HPDE6-E6E7 (cell line): Measurements from ENCODE around the gene GSN.
A peak's percentile ranks its signal among the peaks of the same experiment; 100 is the strongest.

Experiments used
- DNase-seq: peaks from one replicate; pipeline ENCODE4 v3.0.0; 2011; ENCODE audit warnings: missing footprints; ENCODE audit errors: extremely low spot score

GSN gene

DNA sequence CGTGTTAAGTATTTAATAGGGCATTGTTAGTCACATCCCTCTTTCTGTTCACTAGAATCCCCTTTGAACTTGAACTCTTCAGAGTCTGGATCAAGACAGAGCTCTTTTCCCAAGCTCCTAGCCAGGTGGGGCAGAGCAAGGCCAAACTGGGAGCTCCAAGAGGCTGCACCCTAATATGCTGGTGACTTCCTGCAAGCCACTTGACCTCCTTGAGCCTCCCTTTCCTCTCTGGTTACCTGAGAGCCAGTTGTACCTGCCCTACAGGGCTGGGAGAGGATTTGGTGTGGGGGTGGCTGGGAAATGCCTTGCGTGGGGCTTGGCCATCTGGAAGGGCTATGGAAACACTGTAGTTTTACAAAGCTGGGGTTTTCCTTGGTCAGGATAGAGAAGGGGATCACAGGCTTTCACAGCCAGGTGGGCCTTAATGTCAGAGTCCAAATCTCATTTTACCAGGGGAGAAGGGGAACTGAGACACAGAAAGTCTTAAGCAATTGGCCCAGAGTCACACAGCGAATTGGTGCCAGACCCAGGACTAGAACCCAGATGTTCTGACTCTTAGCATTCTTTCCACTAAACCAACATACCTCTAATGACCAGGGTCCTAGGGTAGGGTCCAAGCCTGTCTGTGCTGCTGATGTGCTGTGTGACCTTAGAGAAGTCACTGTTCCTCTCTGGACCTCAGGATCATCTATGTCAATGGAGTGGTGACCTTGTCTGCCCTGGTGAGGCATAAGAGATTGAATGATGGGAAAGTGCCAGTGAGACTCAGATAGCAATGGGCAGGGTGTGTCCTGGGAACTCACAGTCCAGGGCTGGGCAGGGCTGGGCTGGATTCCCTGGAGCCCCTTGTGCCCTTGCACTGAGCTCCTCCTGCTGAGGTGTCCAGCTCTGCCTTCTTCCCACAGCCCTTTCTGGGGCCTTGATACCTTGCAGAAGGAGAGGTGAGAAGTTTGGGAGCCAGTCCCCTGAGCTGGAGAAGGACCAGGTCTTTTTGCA lies 35.8 kb downstream of the GSN start:
- no peak for DNase-seq

DNA sequence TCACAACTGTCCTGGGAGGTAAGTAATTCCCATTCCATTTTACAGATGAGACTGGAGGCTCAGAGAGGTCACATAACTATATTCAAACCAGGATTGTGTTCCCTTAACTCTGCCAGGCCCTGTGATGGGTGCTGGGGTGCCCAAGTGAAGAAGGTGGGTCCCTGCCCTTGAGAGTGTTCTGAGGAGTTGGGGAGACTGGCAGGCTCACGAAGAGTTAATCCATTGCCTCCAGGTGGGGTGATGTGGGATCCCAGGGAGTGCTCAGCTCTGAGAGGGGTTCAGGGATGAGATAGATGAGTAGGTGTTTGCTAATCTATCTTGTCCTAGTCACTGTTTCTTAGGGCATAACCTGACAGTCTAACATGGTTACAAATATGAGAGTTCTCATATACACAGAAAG lies 36.7 kb downstream of the GSN start:
- DNase-seq, result no peak

DNA sequence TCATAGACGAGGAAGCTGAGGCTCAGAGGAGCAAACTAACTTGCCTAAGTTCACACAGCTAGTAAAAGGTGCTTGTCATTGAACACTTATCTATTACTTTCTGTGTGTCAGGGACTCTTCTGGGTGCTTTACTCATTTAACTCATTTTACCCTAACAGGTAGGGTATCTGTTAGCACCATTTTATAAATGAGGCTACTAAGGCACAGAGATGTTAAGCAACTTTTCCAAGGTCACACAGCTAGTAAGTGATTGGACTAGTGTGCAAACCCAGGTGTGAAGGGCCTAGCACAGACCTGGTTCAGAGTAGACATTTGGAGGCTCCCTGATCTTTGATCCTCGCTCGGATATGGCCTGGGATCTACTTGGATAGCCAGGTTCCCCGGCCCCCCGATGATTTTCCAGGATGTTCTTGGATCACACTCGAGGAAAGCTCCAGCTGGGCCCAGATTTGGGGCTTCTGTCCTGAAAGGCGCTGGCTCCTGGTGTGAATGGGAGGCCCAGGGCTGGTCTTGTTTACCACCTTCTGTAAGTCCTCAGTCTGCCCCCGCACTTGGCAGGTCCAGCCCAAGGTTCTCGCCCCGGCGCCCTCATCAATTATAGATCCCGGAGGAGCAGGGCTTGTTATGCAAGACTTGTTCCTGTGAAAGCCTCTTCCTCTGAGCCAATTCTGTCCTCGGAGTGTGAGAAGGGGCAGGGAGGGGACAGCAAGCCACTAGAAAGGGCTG lies 37.5 kb downstream of the GSN start:
- no peak for DNase-seq

DNA sequence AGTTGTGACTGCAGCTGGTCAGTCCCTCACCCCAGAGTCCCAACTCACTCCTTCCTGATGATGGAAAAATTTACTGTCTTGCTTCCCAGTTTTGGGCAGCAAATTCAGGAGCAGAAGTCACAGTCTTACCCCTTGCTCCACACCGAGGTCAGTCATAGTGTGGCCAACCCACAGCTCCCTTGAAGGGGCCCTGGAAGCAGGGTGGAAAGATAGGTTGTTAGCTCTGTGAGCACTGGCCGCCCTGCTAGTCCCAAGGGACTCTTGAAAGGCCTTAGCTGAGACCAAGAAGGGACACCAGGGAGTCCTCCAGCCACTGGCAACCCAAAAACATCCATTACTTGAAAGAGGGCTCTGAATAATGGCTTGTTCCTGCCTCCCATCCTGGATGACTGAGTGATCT lies 40.0 kb downstream of the GSN start:
- no peak for DNase-seq

DNA sequence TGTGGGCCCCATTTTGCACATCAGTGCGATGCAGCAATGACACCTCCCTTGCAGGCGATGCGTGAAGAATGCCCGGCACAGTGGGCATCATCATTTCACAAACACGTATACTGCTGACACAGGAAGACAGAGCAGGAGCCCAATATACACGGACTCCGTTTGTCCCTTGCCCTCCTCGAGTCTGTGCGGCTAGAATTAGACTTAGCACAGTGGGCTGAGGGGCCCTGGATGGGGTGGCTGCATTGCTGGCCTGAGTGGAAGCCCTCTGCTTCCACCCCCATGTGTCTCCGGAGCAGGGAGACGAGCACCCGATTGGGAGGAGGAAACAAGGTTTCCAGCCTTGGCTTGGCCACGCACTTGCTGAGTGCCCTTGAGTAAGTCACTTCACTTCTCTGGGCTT lies 40.8 kb downstream of the GSN start:
- DNase-seq, result no peak

DNA sequence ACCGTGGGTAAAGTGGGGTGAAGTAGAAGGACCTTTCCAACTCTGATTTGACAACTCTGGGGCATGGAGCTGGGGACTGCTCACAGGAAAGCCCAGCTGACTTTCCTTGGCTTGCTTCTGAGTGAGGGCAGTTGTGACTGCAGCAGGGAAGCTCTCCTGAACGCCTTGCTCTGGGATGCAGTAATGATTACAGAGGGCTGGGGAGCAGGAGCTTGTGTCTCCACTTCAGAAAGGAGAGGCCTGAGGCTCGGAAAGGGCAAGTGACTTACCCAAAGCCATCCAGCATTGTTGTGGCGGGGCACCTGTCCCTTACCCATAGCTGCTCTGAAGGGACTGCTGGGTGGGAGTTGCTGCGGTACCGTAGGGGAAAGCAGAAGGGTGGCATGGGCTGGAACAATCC lies 41.2 kb downstream of the GSN start:
- DNase-seq, result no peak

DNA sequence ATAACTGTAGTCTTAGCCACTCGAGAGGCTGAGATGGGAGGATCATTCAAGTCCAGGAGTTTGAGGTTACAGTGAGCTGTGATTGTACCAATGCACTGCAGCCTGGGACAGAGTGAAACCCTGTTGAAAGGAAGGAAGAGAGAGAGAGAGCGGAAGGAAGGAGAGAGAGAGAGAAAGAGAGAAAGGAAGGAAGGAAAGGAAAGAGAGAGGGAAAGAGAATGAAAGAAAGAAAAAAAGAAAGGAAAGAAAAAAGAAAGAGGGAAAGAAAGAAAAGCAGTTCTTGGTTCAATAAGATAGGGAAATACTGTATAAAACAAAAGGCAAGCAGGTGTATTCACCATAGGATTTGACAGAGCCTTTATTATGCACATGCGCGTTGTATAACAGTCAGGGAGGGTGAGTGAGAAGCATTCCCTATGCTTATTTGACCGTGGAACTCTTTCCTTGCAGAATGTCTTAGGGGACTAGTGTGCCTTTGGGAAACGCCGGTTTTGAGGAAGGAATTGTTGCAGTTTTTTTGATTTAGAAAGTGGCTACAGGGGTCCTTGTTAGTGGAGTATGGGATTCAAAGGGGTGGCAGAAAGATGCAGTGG lies 42.0 kb downstream of the GSN start:
- DNase-seq, result no peak

DNA sequence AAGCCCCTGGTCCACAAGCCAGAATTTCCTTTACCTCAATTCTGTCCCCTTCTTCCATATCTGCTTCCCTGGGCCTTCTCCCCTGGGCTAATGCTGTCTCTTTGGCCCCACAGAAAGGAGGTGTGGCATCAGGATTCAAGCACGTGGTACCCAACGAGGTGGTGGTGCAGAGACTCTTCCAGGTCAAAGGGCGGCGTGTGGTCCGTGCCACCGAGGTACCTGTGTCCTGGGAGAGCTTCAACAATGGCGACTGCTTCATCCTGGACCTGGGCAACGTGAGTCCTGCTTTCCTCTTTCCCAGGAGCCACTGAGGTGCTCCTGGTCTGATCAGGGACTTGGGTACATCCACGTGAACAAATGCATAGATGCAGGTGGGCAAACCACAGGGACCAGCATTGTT lies 42.6 kb downstream of the GSN start:
- no peak for DNase-seq

DNA sequence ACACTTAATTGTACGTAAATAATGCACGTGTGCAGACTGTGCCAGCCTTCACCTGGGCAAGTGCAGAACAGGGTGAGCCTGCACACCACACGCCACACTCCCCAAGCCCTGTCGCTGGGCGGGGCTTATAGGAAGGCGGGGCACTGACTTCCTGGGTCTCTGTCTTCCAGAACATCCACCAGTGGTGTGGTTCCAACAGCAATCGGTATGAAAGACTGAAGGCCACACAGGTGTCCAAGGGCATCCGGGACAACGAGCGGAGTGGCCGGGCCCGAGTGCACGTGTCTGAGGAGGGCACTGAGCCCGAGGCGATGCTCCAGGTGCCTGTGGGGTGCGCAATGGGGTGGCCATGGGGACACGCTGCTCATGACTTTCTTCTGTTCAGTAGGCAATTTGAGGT lies 44.2 kb downstream of the GSN start:
- DNase-seq, result no peak

DNA sequence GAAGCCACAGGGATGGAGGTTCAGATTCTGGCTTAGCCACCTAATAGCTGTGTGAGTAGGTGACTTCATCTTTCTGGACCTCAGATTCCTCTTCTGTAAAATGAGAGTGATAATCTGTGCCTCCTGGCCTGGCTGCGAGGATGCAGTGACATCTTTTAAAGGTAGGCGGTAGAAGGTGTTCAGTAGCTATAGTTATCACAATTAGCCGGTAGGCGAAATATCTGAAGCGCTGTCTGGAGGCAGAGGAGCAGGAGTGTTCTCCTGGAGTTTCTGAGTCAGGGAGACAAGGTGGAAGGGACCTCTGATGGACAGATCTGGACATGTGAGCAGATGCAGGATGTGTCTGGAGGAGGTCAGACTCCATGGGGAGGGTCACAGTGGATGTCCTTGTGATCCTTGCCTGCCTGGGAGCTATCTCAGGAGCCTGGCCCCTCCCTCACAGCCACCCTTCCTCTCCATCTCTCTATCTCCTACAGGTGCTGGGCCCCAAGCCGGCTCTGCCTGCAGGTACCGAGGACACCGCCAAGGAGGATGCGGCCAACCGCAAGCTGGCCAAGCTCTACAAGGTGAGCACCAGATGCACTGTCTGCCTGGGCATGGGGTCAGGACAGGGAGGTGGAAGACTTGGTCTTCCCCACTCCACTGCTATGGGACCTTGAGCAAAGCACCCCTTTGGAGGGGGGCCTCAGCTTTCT lies 45.6 kb downstream of the GSN start:
- no peak for DNase-seq

DNA sequence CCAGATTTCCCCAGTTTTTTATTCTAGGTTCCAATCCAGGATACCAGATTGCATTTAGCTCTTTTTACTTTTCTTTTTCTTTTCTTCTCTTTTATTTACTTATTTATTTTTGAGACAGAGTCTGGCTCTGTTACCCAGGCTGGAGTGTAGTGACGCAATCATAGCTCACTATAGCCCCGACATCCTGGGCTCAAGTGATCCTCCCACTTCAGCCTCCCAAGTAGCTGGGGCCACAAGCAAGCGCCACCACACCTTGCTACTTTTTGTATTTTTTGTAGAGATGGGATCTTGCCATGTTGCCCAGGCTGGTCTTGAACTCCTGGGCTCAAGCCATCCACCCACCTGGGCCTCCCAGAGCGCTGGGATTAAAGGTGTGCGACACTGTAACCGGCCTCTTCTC lies 48.4 kb downstream of the GSN start:
- no peak for DNase-seq

DNA sequence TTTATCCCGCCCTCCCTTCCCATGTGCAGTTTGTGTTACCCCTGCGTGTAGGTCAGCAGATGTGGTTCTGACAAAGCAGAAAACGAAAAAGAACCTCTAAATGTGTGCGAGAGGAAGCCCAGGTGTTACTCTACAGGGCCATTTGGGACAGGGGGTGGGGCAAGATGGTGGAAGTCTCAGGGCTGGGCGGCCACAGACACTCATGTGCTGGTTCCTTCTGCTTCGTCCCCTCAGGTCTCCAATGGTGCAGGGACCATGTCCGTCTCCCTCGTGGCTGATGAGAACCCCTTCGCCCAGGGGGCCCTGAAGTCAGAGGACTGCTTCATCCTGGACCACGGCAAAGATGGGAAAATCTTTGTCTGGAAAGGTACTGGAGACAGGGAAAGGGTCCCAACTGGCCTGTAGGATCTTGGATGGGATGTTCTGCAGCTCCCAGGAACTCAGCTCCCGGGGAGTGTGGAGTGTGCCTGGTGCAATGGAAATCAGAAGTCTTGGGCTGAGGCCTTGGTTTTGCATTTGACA lies 49.0 kb downstream of the GSN start:
- DNase-seq, result no peak

DNA sequence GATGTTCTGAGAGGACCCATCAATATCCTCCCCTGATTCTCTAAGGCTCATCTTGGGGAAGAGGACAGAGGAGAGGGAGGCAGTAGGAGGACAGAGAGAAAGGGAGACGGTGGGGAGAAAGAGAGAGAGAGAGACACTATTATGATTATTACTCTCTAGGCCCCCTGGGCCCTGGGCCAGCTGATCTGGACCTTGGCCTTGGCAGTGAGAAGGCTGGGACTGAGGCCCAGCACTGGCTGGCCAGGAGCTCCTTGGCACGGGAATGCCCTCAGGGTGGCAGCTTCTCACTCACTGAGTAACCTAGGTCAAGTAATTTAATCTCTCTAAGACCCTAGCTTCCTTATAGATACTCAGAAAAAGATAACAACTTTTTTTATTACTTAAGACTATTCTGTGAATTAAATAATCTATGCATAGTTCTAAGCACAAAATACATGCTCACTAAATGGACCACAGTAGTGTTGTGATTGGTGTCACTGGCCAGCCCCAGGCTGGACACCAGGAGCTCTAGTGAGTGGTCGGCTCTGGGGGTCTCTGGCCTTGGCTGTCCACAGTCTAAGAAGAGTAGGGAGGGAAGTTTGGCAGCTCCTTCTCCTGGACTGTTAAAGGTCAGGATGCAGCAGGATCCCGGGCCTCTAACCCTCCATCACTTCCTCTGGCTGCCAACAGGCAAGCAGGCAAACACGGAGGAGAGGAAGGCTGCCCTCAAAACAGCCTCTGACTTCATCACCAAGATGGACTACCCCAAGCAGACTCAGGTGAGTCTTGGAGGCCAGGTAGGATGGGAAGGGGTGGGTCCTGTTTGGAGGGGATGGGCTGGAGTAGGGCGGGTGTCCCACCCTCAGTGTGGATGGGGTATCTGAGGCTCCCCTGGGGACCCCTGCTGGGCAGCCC lies 50.0 kb downstream of the GSN start:
- DNase-seq, result no peak

DNA sequence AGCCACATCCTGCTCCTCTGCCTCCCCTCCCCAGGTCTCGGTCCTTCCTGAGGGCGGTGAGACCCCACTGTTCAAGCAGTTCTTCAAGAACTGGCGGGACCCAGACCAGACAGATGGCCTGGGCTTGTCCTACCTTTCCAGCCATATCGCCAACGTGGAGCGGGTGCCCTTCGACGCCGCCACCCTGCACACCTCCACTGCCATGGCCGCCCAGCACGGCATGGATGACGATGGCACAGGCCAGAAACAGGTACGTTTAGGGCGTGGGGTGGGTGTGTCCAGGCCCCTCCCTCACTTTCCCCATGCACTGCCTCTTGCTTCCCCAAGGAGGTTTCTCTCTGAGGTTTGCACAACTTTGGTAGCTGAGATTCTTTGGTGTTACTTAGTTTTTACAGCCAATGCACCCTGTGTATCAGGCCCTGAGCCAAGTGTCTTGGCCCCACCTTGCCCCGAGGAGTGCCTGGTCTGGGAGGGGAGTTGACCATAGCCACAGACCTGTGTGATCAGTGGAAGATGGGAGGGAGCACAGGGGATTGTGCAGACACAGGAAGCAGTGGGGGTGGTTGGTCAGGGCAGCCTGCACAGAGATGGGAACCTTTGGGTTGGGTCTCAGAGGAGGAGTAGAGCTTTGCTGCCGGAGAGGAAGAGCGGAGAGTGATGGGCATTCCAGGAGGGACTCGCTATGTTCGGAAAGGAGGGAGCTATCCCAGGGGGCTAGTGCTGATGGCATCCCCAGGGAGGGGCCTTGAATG lies 50.8 kb downstream of the GSN start:
- no peak for DNase-seq

DNA sequence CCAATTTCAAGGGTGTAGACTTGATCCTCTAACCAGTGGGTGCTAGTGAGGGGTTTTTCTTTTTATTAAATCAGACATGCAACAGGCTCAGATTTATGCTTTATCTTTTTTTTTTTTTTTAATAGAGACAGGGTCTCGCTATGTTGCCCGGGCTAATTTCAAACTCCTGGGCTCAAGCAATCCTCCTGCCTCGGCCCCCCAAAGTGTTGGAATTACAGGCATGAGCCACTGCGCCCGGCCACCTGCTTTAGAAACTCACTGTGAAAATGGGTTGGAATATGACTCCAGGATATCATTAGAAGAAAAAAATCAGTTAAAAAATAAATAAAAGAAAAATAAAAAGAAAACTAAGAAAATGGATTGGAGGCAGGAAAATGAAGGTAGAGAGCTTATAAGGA lies 51.4 kb downstream of the GSN start:
- no peak for DNase-seq

DNA sequence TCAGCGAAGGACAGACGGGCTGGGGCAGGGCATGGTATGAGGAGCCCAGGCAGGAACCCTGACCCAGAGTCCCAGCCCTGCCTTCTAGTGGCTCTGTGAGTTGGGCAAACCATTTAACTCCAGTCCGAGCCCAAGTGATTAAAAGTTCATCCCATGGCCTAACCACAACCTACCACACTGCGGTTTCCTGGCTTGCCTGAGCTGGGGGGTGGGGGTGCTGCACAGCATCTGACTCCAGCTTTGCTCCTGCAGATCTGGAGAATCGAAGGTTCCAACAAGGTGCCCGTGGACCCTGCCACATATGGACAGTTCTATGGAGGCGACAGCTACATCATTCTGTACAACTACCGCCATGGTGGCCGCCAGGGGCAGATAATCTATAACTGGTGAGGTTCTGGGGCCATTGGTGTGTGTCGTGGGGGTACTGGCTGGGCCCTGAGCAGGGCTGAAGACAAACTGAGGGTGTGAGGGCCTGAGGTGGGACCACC lies 53.1 kb downstream of the GSN start:
- DNase-seq, result no peak

DNA sequence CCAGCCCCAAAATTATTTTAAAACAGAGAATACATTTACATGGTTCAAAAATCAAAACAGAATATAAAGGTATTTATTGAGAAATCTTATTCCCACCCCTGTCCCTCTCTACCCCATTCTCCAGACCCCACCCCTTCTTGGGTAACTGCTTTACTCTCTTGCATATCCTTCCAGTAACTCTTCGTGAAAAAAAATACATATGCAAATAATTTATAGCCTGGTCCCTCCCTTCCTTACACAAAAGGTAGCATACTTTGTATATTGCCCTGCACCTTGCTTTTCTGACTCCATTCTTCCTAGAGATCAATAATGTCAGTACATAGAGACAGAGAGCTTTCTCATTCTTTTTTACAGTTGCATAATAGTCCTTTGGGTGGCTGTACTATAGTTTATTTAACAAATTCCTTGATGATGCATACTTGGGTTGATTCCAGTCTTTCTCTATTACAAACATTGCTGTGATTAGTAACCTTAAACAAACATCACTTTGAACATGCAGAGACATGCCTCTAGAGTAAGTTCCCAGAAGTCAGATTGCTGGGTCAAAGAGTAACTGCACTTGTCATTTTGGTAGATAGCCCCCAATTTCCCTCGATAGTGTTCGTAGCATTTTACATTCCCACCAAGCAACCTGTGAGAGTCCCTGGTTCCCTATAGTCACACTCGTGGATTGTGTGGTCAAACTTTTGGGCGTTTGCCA lies 54.2 kb downstream of the GSN start:
- DNase-seq, result peak; percentile 76

DNA sequence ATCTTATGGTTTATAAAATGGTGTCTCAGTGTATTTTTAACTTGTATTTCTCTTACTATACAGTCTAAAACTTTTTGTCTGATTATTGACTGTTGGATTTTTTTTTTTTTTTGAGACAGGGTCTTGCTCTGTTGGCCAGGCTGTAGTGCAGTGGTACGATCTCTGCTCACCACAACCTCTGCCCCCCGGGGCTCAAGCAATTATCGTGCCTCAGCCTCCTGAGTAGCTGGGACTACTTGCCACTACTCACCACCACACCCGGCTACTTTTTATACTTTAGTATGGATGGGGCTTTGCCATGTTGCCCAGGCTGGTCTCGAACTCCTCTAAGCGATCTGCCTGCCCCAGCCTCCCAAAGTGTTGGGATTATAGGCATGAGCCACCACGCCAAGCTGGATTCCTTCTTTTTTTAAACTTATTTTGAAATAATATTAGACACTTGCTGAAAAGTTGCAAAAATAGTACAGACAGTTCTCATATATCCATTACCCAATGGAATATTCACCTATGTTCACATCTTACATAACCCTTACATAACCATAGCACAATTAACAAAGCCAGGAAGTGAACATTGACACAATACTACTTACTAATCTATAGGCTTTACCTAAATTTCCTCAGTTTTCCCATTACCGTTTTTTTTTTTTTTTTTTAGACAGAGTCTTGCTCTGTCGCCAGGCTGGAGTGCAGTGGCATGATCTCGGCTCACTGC lies 54.9 kb downstream of the GSN start:
- DNase-seq, result no peak
